Heart left ventricle (tissue), 16 donors: ENCODE data around the gene SPEM3. TPM values are rescaled to one million over a fixed set of nuclear protein-coding genes. Genes with fewer than 3 reads are reported as not detected.
A peak's percentile ranks its signal among the peaks of the same experiment; 100 is the strongest.

ENCODE experiments used
- ATAC-seq, 4 donors: fragments of 200-7000 bp; cut with Tn5 transposase; one replicate each; pipeline ENCODE4 v1.9.1; 2020 to 2022; ENCODE audit warnings: moderate library complexity in 4 of 4, mild to moderate bottlenecking in 3 of 4, moderate number of reproducible peaks in 1 of 4
- DNase-seq, 5 donors: peaks; one replicate each; pipeline ENCODE4 v3.0.0-alpha.2; 2020
- H3K27ac ChIP-seq, 12 donors: fragments of 200-600 bp; sonication (generic) in 4 of 12; one replicate each; pipeline versions ENCODE4 v1.5.0 to v1.8.0; 2016 to 2022; ENCODE audit warnings: mild to moderate bottlenecking in 2 of 12
- H3K27me3 ChIP-seq, 9 donors: fragments of 200-600 bp; sonication (generic) in 2 of 9; one replicate each; pipeline versions ENCODE4 v1.5.1 to v1.8.0; 2016 to 2022; ENCODE audit warnings: mild to moderate bottlenecking in 3 of 9
- H3K36me3 ChIP-seq, 9 donors: fragments of 200-600 bp; sonication (generic) in 2 of 9; one replicate each; pipeline versions ENCODE4 v1.5.0 to v1.8.0; 2018 to 2022; ENCODE audit warnings: mild to moderate bottlenecking in 2 of 9
- H3K4me1 ChIP-seq, 12 donors: fragments of 200-600 bp; sonication (generic) in 4 of 12; one replicate each; pipeline versions ENCODE4 v1.5.0 to v1.8.0; 2016 to 2022; ENCODE audit warnings: mild to moderate bottlenecking in 3 of 12
- H3K4me3 ChIP-seq, 12 donors: fragments of 200-600 bp; sonication (generic) in 4 of 12; one replicate each; pipeline versions ENCODE4 v1.5.0 to v1.8.0; 2017 to 2022; ENCODE audit warnings: mild to moderate bottlenecking in 9 of 12, moderate library complexity in 4 of 12
- H3K9me3 ChIP-seq, 12 donors: fragments of 200-600 bp; sonication (generic) in 4 of 12; one replicate each; pipeline versions ENCODE4 v1.5.0 to v1.8.0; 2016 to 2022; ENCODE audit warnings: mild to moderate bottlenecking in 1 of 12
- CTCF ChIP-seq, 12 donors: fragments of 200-600 bp; sonication (generic) in 4 of 12; IDR thresholded peaks; one replicate each; pipeline versions ENCODE4 v1.5.0 to v1.8.0; 2018 to 2022; ENCODE audit warnings: antibody characterized with exemption in 12 of 12, mild to moderate bottlenecking in 5 of 12
- POLR2A ChIP-seq, 2 donors: fragments of 450-650 bp; IDR thresholded peaks; one replicate each; pipeline ENCODE4 v1.6.1; 2017; ENCODE audit warnings: antibody characterized with exemption in 2 of 2, mild to moderate bottlenecking in 2 of 2, moderate library complexity in 2 of 2
- WGBS, 4 donors: extraction: QIAGEN DNeasy Blood & Tissue Kit in 2 of 4; methylation state at CpG; one replicate each; pipeline versions ENCODE4 v1.1.5 to v1.1.7; 2013 to 2018; 5-methylcytosine and 5-hydroxymethylcytosine counted together
- intact Hi-C, 10 donors: fragments of 100-400 bp; cut with DNase I; formaldehyde crosslinking; loops; one replicate each; pipeline versions ENCODE4 v1.11.1 to v1.14.2; 2022
- polyA plus RNA-seq, 2 donors: library from polyadenylated mRNA; stranded (reverse); fragments of 200-250 nt; gene quantifications; one replicate each; pipeline ENCODE4 v1.2.3, GENCODE V29; 2013
- total RNA-seq, 9 donors: library from RNA; depleted of rRNA in 2 of 9; stranded (reverse); fragments of >200 nt in 2 of 9; fragmentation: NEBNext Ultra II Directional in 3 of 9; extraction: Animal tissue kit (Norgen Biotek cat#: 25700) in 3 of 9; gene quantifications; one replicate each; pipeline versions ENCODE4 v1.1.0 to v1.2.4, GENCODE V29; 2016 to 2023
- donor health status: ischemic (EF 13 %, LVEDD 7.1; RV severe dilation, severe dysfunction).
- donor health status: healthy with polysubstance abuse.
- donor health status: DM: no; HTN: yes; CAD: no.
- donor health status: DM: no; HTN: no; CAD: no.
- donor health status: ischemic (EF 25% LVEDD 6.9; RV normal size, moderate dysfunction).
- donor health status: ischemic (EF 25% LVEDD 5.7; RV mildly dilated, moderate dysfunction).
- donor health status: healthy.
- donor health status: DM: yes; HTN: yes; CAD: no.
- donor health status: ischemic (EF 35%, LVEDD 5.7; RV mildly dilated, moderate dysfunction).
- donor health status: nonischemic (EF 11% LVEDD 7.7; RV severe dilation, severe dysfunction).
- donor health status: DM: yes; HTN: yes; CAD: no.
- donor health status: PGD.
- donor health status: ischemic (EF 29% LVEDD 5.4; RV normal size, mild dysfunction).
- donor health status: nonischemic (EF 23%, LVEDD 6.1; RV moderate dilation, normal function).

Gene SPEM3
- total and polyA plus RNA-seq, 11 donors = not detected

GRCh38 chr17:7476951-7477350 lies 48.3 kb downstream of the SPEM3 start:
- peak overlapping the region in 8 of 12 donors; percentile 78 to 99 (median 98) for H3K4me3 ChIP-seq
- intact Hi-C loops = loop anchor here in 3 of 10 donors (5.0 kb wide), 1 partner anchor 35 kb away; no protein-coding TSS in a partner anchor
- H3K36me3 ChIP-seq = no peaks in the 10 kb centered on the region
- TF ChIP-seq CTCF (IDR thresholded peaks at IDR 0.05) (no peak), POLR2A (IDR thresholded peaks at IDR 0.05) (no peak)
- no peaks in the 10 kb centered on the region for H3K27me3 ChIP-seq
- peaks cover 7 to 77% (median 52%) of the 10 kb centered on the region in 12 donors for H3K4me1 ChIP-seq
- H3K27ac ChIP-seq = peak overlapping the region in 11 of 12 donors; percentile 99 to 100 (median 100)
- ATAC-seq = no peak
- WGBS, 4 donors = 78 to 84% (median 81%) methylated on average over 3 to 5 of the region's 5 CpGs
- DNase-seq = no peak
- H3K9me3 ChIP-seq = no peaks in the 10 kb centered on the region

GRCh38 chr17:7477392-7478275 lies 49.0 kb downstream of the SPEM3 start:
- intact Hi-C loops = loop anchor here in 4 of 10 donors (2.0 to 5.0 kb wide), 2 partner anchors 21 to 35 kb away; no protein-coding TSS in a partner anchor
- Histone ChIP-seq H3K27ac (peak overlapping the region; percentile 99 to 100 (median 100)), H3K9me3 (no peaks in the 10 kb centered on the region), H3K36me3 (no peaks in the 10 kb centered on the region), H3K4me1 (peaks cover 7 to 77% (median 53%) of the 10 kb centered on the region in 12 donors), H3K27me3 (no peaks in the 10 kb centered on the region), H3K4me3 (peak overlapping the region; percentile 77 to 100 (median 96))
- TF ChIP-seq POLR2A (IDR thresholded peaks at IDR 0.05) = no peak
- no peak for TF ChIP-seq CTCF (IDR thresholded peaks at IDR 0.05)
- peak; percentile 5 to 43 (median 21) for ATAC-seq
- 13 to 17% (median 15%) methylated on average over 21 to 26 of the region's 26 CpGs for WGBS, 4 donors
- DNase-seq = peak; percentile 44 to 71 (median 59)

GRCh38 chr17:7478276-7479212 lies 49.9 kb downstream of the SPEM3 start:
- ATAC-seq = peak in 3 of 4 donors; percentile 4 to 38 (median 27)
- H3K27ac ChIP-seq = peak overlapping the region; percentile 99 to 100 (median 100)
- H3K36me3 ChIP-seq = no peaks in the 10 kb centered on the region
- no peaks in the 10 kb centered on the region for H3K27me3 ChIP-seq
- H3K9me3 ChIP-seq = no peaks in the 10 kb centered on the region
- peaks cover 7 to 82% (median 57%) of the 10 kb centered on the region in 12 donors for H3K4me1 ChIP-seq
- peak; percentile 51 to 78 (median 71) for DNase-seq
- no peak for TF ChIP-seq CTCF (IDR thresholded peaks at IDR 0.05)
- no peak for TF ChIP-seq POLR2A (IDR thresholded peaks at IDR 0.05)
- peak overlapping the region; percentile 77 to 100 (median 96) for H3K4me3 ChIP-seq
- intact Hi-C loops = loop anchor here in 4 of 10 donors (2.0 to 5.0 kb wide), 2 partner anchors 22 to 36 kb away; no protein-coding TSS in a partner anchor
- WGBS, 4 donors = 14 to 26% (median 16%) methylated on average over 22 to 40 of the region's 40 CpGs
